ENCODE measurements around the gene NUMBL.

The NUMBL gene

GRCh38 chr19:40716482-40717324 lies 26.3 kb upstream of the NUMBL start, which contains the start of the genes COQ8B and ITPKC:
Gene COQ8B (minus strand): TSS chr19:40716886. CDS start chr19:40714632, 2,254 bp downstream.
Gene ITPKC (plus strand): TSS chr19:40717112. CDS start chr19:40717136, 24 bp downstream.
- DNase-seq (ENCODE audit: low read depth in 3 of 3, low spot score in 1 of 3): peak; percentile 98 to 100 (median 99)

- peak; percentile 48 to 49 (median 48) for DNase-seq (ENCODE audit: low read depth in 3 of 3, low spot score in 1 of 3)
These were observed 25.6 kb upstream of the NUMBL start for GRCh38 chr19:40716031-40716481.

GRCh38 chr19:40714441-40715299 lies 24.2 kb upstream of the NUMBL start:
- peak; percentile 77 to 89 (median 83) for DNase-seq (ENCODE audit: low read depth in 3 of 3, low spot score in 1 of 3)

- DNase-seq (ENCODE audit: low read depth in 3 of 3, low spot score in 1 of 3): no peak
These were observed 23.5 kb upstream of the NUMBL start for GRCh38 chr19:40713939-40714338.

GRCh38 chr19:40709817-40710216 lies 19.4 kb upstream of the NUMBL start:
- no peak for DNase-seq (ENCODE audit: low read depth in 3 of 3, low spot score in 1 of 3)

- no peak for DNase-seq (ENCODE audit: low read depth in 3 of 3, low spot score in 1 of 3)
These were observed 17.2 kb upstream of the NUMBL start for GRCh38 chr19:40707615-40708014.

GRCh38 chr19:40705950-40706619 lies 15.6 kb upstream of the NUMBL start:
- no peak for DNase-seq (ENCODE audit: low read depth in 3 of 3, low spot score in 1 of 3)

- no peak for DNase-seq (ENCODE audit: low read depth in 3 of 3, low spot score in 1 of 3)
These were observed 14.9 kb upstream of the NUMBL start for GRCh38 chr19:40705362-40705651.

- DNase-seq (ENCODE audit: low read depth in 3 of 3, low spot score in 1 of 3): no peak
These were observed 14.3 kb upstream of the NUMBL start for GRCh38 chr19:40704491-40705361.

GRCh38 chr19:40703029-40703755 lies 12.7 kb upstream of the NUMBL start:
- DNase-seq (ENCODE audit: low read depth in 3 of 3, low spot score in 1 of 3): no peak

- no peak for DNase-seq (ENCODE audit: low read depth in 3 of 3, low spot score in 1 of 3)
These were observed 12.0 kb upstream of the NUMBL start for GRCh38 chr19:40702337-40703012.

- DNase-seq (ENCODE audit: low read depth in 3 of 3, low spot score in 1 of 3): no peak
These were observed 11.3 kb upstream of the NUMBL start for GRCh38 chr19:40701758-40702157.

GRCh38 chr19:40700083-40700482 lies 9.6 kb upstream of the NUMBL start:
- DNase-seq (ENCODE audit: low read depth in 3 of 3, low spot score in 1 of 3): no peak

GRCh38 chr19:40697007-40697406 lies 6.6 kb upstream of the NUMBL start:
- DNase-seq (ENCODE audit: low read depth in 3 of 3, low spot score in 1 of 3): no peak

- DNase-seq (ENCODE audit: low read depth in 3 of 3, low spot score in 1 of 3): no peak
These were observed 5.4 kb upstream of the NUMBL start for GRCh38 chr19:40695881-40696280.

GRCh38 chr19:40693896-40694295 lies 3.4 kb upstream of the NUMBL start:
- DNase-seq (ENCODE audit: low read depth in 3 of 3, low spot score in 1 of 3): no peak

- no peak for DNase-seq (ENCODE audit: low read depth in 3 of 3, low spot score in 1 of 3)
These were observed 2.8 kb upstream of the NUMBL start for GRCh38 chr19:40693150-40693788.

GRCh38 chr19:40692212-40692551 lies 1.7 kb upstream of the NUMBL start:
- DNase-seq (ENCODE audit: low read depth in 3 of 3, low spot score in 1 of 3): no peak

Measured in stimulated activated CD4-positive, alpha-beta T cell treated with anti-CD3 and anti-CD28 coated beads, TNF-alpha, amount 100 ng/mL, for 1 hour (primary cell).